Fibroblast of upper back skin (primary cell): ENCODE results near the gene CEACAM8.
A peak's percentile ranks its signal among the peaks of the same experiment; 100 is the strongest.
"Not testable (repeated sequence)": the region's sequence is repeated elsewhere in the genome, so short reads cannot be mapped to it uniquely, and the experiment has no call there.

Source experiments
- DNase-seq: peaks from one replicate; pipeline ENCODE4 v3.0.0-alpha.2; 2013

The CEACAM8 gene

GRCh38 chr19:42594617-42595489 is at the start of gene CEACAM8:
CEACAM8 (minus strand) TSS chr19:42594924; CDS start chr19:42594828, 96 bp downstream.
- DNase-seq = no peak

GRCh38 chr19:42639324-42640092 is 44.8 kb upstream of the CEACAM8 start:
- DNase-seq = not testable (repeated sequence)

GRCh38 chr19:42635233-42635539 is 40.5 kb upstream of the CEACAM8 start:
- no peak for DNase-seq

- peak; percentile 18 for DNase-seq
These were observed 39.9 kb upstream of the CEACAM8 start for GRCh38 chr19:42634409-42635232.

GRCh38 chr19:42629191-42629590 is 34.5 kb upstream of the CEACAM8 start:
- no peak for DNase-seq

GRCh38 chr19:42628411-42629140 is 33.9 kb upstream of the CEACAM8 start:
- DNase-seq = no peak

GRCh38 chr19:42627916-42628315 is 33.2 kb upstream of the CEACAM8 start:
- no peak for DNase-seq

GRCh38 chr19:42626181-42626580 is 31.5 kb upstream of the CEACAM8 start:
- DNase-seq = no peak

- no peak for DNase-seq
These were observed 24.5 kb upstream of the CEACAM8 start for GRCh38 chr19:42619271-42619670.

GRCh38 chr19:42613666-42614065 is 18.9 kb upstream of the CEACAM8 start:
- DNase-seq = no peak

- not testable (repeated sequence) for DNase-seq
These were observed 15.7 kb upstream of the CEACAM8 start for GRCh38 chr19:42610401-42610915.

GRCh38 chr19:42606660-42607351 is 12.1 kb upstream of the CEACAM8 start:
- DNase-seq = peak; percentile 13

- DNase-seq = peak; percentile 17
These were observed 7.2 kb upstream of the CEACAM8 start for GRCh38 chr19:42601811-42602443.

- peak; percentile 2 for DNase-seq
These were observed 1.8 kb upstream of the CEACAM8 start for GRCh38 chr19:42596391-42597072.

GRCh38 chr19:42595550-42596172 is 937 bp upstream of the CEACAM8 start:
- no peak for DNase-seq

GRCh38 chr19:42589792-42590191 is 4.9 kb downstream of the CEACAM8 start:
- no peak for DNase-seq

- no peak for DNase-seq
These were observed 10.3 kb downstream of the CEACAM8 start for GRCh38 chr19:42584466-42584865.

GRCh38 chr19:42577016-42577415 is 17.7 kb downstream of the CEACAM8 start:
- no peak for DNase-seq

- no peak for DNase-seq
These were observed 18.5 kb downstream of the CEACAM8 start for GRCh38 chr19:42576241-42576640.

- no peak for DNase-seq
These were observed 21.1 kb downstream of the CEACAM8 start for GRCh38 chr19:42573642-42574041.
